ENCODE data around the gene ACP4.
"Not testable (repeated sequence)": the region's sequence is repeated elsewhere in the genome, so short reads cannot be mapped to it uniquely, and the experiment has no call there.

The ACP4 gene

GRCh38 chr19:50753879-50754278 lies 36.3 kb upstream of the ACP4 start:
- no peak overlapping the region for H3K9ac ChIP-seq (ENCODE audit: low read length)
- no peak overlapping the region for H2AFZ ChIP-seq (ENCODE audit: low read length)
- H3K79me2 ChIP-seq (ENCODE audit: low read length) = no peaks in the 10 kb centered on the region
- no peak overlapping the region for H3K4me2 ChIP-seq (ENCODE audit: low read depth, low read length)
- H3K27me3 ChIP-seq (replicated peaks; ENCODE audit: insufficient read depth, low read length) = peaks cover 90% of the 10 kb centered on the region
- no peaks in the 10 kb centered on the region for H3F3A ChIP-seq (ENCODE audit: insufficient read depth, low read length)
- H3K36me3 ChIP-seq (replicated peaks; ENCODE audit: insufficient read depth, low read length) = no peaks in the 10 kb centered on the region
- no peak overlapping the region for H3K27ac ChIP-seq (ENCODE audit: low read length)
- no peaks in the 10 kb centered on the region for H3K9me3 ChIP-seq (replicated peaks; ENCODE audit: insufficient read depth, low read length)
- no peak for TF ChIP-seq EZH2phosphoT487 (IDR thresholded peaks at IDR 0.05; ENCODE audit: low read length)
- TF ChIP-seq CTCF (IDR thresholded peaks at IDR 0.05; ENCODE audit: low read length) = no peak
- no peak for TF ChIP-seq EZH2 (optimal IDR thresholded peaks at IDR 0.05; ENCODE audit: low read depth, low read length)
- H3K9me2 ChIP-seq (replicated peaks; ENCODE audit: insufficient read depth, low read length) = no peaks in the 10 kb centered on the region
- H3K4me1 ChIP-seq (ENCODE audit: low read length) = no peaks in the 10 kb centered on the region
- no peak overlapping the region for H3K4me3 ChIP-seq (ENCODE audit: low read length)
- DNase-seq = no peak
- no peaks in the 10 kb centered on the region for H4K20me1 ChIP-seq (ENCODE audit: insufficient read depth, low read length)

DNA sequence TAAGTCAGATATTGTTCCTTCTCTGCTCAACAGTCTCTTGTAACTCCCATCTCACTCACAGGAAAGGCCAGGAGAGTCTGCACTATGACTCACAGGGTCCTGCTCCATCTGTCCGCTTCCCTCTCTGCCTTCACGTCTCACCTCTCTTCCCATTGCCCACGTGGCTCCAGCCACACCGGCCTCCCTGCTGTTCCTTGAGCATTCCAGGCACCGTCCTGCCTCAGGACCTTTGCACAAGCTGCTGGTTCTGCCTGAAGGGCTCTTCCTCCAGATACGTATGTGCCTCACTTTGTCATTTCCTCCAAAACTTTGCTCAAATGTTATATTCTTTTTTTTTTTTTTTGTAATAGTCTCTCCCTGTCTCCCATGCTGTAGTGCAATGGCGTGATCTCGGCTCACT lies 34.0 kb upstream of the ACP4 start:
- H3K9ac ChIP-seq (ENCODE audit: low read length); H3K4me2 ChIP-seq (ENCODE audit: low read depth, low read length); DNase-seq; H3K9me2 ChIP-seq (replicated peaks; ENCODE audit: insufficient read depth, low read length); H3K79me2 ChIP-seq (ENCODE audit: low read length); H3K27ac ChIP-seq (ENCODE audit: low read length); H3F3A ChIP-seq (ENCODE audit: insufficient read depth, low read length); H2AFZ ChIP-seq (ENCODE audit: low read length); H3K9me3 ChIP-seq (replicated peaks; ENCODE audit: insufficient read depth, low read length); H3K36me3 ChIP-seq (replicated peaks; ENCODE audit: insufficient read depth, low read length); H3K4me3 ChIP-seq (ENCODE audit: low read length); H4K20me1 ChIP-seq (ENCODE audit: insufficient read depth, low read length); H3K4me1 ChIP-seq (ENCODE audit: low read length): not testable (repeated sequence)
- H3K27me3 ChIP-seq (replicated peaks; ENCODE audit: insufficient read depth, low read length) = peaks cover 82% of the 10 kb centered on the region

DNA sequence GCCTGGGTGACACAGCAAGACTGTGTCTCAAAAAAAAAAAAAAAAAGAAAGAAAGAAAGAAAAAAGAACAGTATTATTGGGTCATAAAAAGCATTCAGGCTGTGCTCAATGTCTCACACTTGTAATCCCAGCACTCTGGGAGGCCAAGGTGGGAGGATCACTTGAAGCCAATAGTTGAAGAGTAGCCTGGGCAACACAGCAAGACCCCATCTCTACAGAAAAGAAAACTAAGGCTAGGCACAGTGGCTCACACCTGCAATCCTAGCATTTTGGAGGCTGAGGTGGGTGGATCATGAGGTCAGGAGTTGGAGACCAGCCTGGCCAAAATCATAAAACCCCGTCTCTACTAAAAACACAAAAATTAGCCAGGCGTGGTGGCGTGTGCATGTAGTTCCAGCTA lies 32.6 kb upstream of the ACP4 start:
- not testable (repeated sequence) for H3K4me1 ChIP-seq (ENCODE audit: low read length); H4K20me1 ChIP-seq (ENCODE audit: insufficient read depth, low read length); H3K9me3 ChIP-seq (replicated peaks; ENCODE audit: insufficient read depth, low read length); DNase-seq; H3K4me3 ChIP-seq (ENCODE audit: low read length); H3K36me3 ChIP-seq (replicated peaks; ENCODE audit: insufficient read depth, low read length); H3F3A ChIP-seq (ENCODE audit: insufficient read depth, low read length); H3K9me2 ChIP-seq (replicated peaks; ENCODE audit: insufficient read depth, low read length); H3K4me2 ChIP-seq (ENCODE audit: low read depth, low read length); H2AFZ ChIP-seq (ENCODE audit: low read length); H3K79me2 ChIP-seq (ENCODE audit: low read length); H3K9ac ChIP-seq (ENCODE audit: low read length); H3K27ac ChIP-seq (ENCODE audit: low read length)
- peaks cover 85% of the 10 kb centered on the region for H3K27me3 ChIP-seq (replicated peaks; ENCODE audit: insufficient read depth, low read length)

GRCh38 chr19:50759076-50759475 lies 31.1 kb upstream of the ACP4 start:
- not testable (repeated sequence) for H3K36me3 ChIP-seq (replicated peaks; ENCODE audit: insufficient read depth, low read length); H3K79me2 ChIP-seq (ENCODE audit: low read length); H3F3A ChIP-seq (ENCODE audit: insufficient read depth, low read length); H4K20me1 ChIP-seq (ENCODE audit: insufficient read depth, low read length); H3K9ac ChIP-seq (ENCODE audit: low read length); H3K4me1 ChIP-seq (ENCODE audit: low read length); H3K9me3 ChIP-seq (replicated peaks; ENCODE audit: insufficient read depth, low read length); H3K4me3 ChIP-seq (ENCODE audit: low read length); H3K27ac ChIP-seq (ENCODE audit: low read length); H3K4me2 ChIP-seq (ENCODE audit: low read depth, low read length); DNase-seq; H3K9me2 ChIP-seq (replicated peaks; ENCODE audit: insufficient read depth, low read length); H2AFZ ChIP-seq (ENCODE audit: low read length)
- peaks cover 83% of the 10 kb centered on the region for H3K27me3 ChIP-seq (replicated peaks; ENCODE audit: insufficient read depth, low read length)

GRCh38 chr19:50759886-50760285 lies 30.3 kb upstream of the ACP4 start:
- Histone ChIP-seq H3K4me3 (ENCODE audit: low read length) (no peak overlapping the region), H3K27me3 (replicated peaks; ENCODE audit: insufficient read depth, low read length) (peaks cover 82% of the 10 kb centered on the region), H3K9me3 (replicated peaks; ENCODE audit: insufficient read depth, low read length) (no peaks in the 10 kb centered on the region), H3K4me1 (ENCODE audit: low read length) (no peaks in the 10 kb centered on the region), H3K27ac (ENCODE audit: low read length) (no peak overlapping the region), H3F3A (ENCODE audit: insufficient read depth, low read length) (no peaks in the 10 kb centered on the region), H3K9ac (ENCODE audit: low read length) (no peak overlapping the region), H2AFZ (ENCODE audit: low read length) (no peak overlapping the region), H4K20me1 (ENCODE audit: insufficient read depth, low read length) (no peaks in the 10 kb centered on the region), H3K79me2 (ENCODE audit: low read length) (no peaks in the 10 kb centered on the region), H3K9me2 (replicated peaks; ENCODE audit: insufficient read depth, low read length) (no peaks in the 10 kb centered on the region), H3K4me2 (ENCODE audit: low read depth, low read length) (no peak overlapping the region), H3K36me3 (replicated peaks; ENCODE audit: insufficient read depth, low read length) (no peaks in the 10 kb centered on the region)
- DNase-seq = peak; percentile 25
- TF ChIP-seq EZH2 (optimal IDR thresholded peaks at IDR 0.05; ENCODE audit: low read depth, low read length) = no peak
- TF ChIP-seq EZH2phosphoT487 (IDR thresholded peaks at IDR 0.05; ENCODE audit: low read length) = no peak
- no peak for TF ChIP-seq CTCF (IDR thresholded peaks at IDR 0.05; ENCODE audit: low read length)

- DNase-seq; H3K27ac ChIP-seq (ENCODE audit: low read length); H2AFZ ChIP-seq (ENCODE audit: low read length): not testable (repeated sequence)
Observed at GRCh38 chr19:50761501-50761900, 28.7 kb upstream of the ACP4 start.

More at GRCh38 chr19:50761501-50761900, 28.7 kb upstream of the ACP4 start:
- not testable (repeated sequence) for H3K9me3 ChIP-seq (replicated peaks; ENCODE audit: insufficient read depth, low read length); H3K4me3 ChIP-seq (ENCODE audit: low read length); H3K4me1 ChIP-seq (ENCODE audit: low read length); H3K9ac ChIP-seq (ENCODE audit: low read length); H3K36me3 ChIP-seq (replicated peaks; ENCODE audit: insufficient read depth, low read length); H4K20me1 ChIP-seq (ENCODE audit: insufficient read depth, low read length); H3K9me2 ChIP-seq (replicated peaks; ENCODE audit: insufficient read depth, low read length); H3F3A ChIP-seq (ENCODE audit: insufficient read depth, low read length); H3K4me2 ChIP-seq (ENCODE audit: low read depth, low read length); H3K79me2 ChIP-seq (ENCODE audit: low read length)
- peaks cover 88% of the 10 kb centered on the region for H3K27me3 ChIP-seq (replicated peaks; ENCODE audit: insufficient read depth, low read length)

Data from MM.1S (cell line).